B cell (primary cell): Measurements from ENCODE around the gene CLK1. TPM values are rescaled to one million over a fixed set of nuclear protein-coding genes. Genes with fewer than 3 reads are reported as not detected.

Experiments used
- ATAC-seq: fragments of 200-7000 bp; cut with Tn5 transposase; one replicate; pipeline ENCODE4 v1.10.0; 2021; ENCODE audit warnings: low read depth, mild to moderate bottlenecking, moderate number of reproducible peaks, moderate library complexity
- CTCF ChIA-PET: fragments of 350-600 bp; sonication (Branson Sonifier 250); formaldehyde crosslinking; loops from one replicate; lab custom pipeline; 2021; ENCODE audit warnings: antibody characterized with exemption, inconsistent platforms; lab: Charles Lee
- POLR2A ChIA-PET: fragments of 350-600 bp; sonication (Branson Sonifier 250); formaldehyde crosslinking; loops from one replicate; lab custom pipeline; 2021; ENCODE audit warnings: antibody characterized with exemption; lab: Charles Lee
- DNase-seq: peaks from one replicate; pipeline ENCODE4 v3.0.0; 2013
- H2AFZ ChIP-seq: 2 replicates; pipeline ENCODE4 v1.6.1; 2012; ENCODE audit warnings: mild to moderate bottlenecking, low read depth, low read length; ENCODE audit not compliant: insufficient read depth, poor library complexity, severe bottlenecking
- H3K27ac ChIP-seq, 2 donors: 1 replicate in 1 of 2; 2 replicates in 1 of 2; pipeline ENCODE4 v1.5.1; 2012 to 2013; ENCODE audit warnings: low read length in 2 of 2, mild to moderate bottlenecking in 2 of 2, moderate library complexity in 1 of 2
- H3K27me3 ChIP-seq, 4 experiments: fragments of 200-600 bp in 1 of 4; sonication (generic) in 1 of 4; replicated peaks in 1 of 4; 1 replicate in 2 of 4; 2 replicates in 2 of 4; pipeline versions ENCODE4 v1.6.1 to v1.7.0; 2013 to 2016; ENCODE audit warnings: low read length in 3 of 4, mild to moderate bottlenecking in 2 of 4, mixed read lengths in 1 of 4, moderate library complexity in 1 of 4; ENCODE audit not compliant: insufficient read depth in 4 of 4, control insufficient read depth in 3 of 4; ENCODE audit errors: control extremely low read depth in 1 of 4
- H3K36me3 ChIP-seq, 2 experiments: replicated peaks in 1 of 2; 1 replicate in 1 of 2; 2 replicates in 1 of 2; pipeline versions ENCODE4 v1.6.1 to v1.7.1; 2013; ENCODE audit warnings: low read length in 1 of 2; ENCODE audit not compliant: insufficient read depth in 2 of 2, control insufficient read depth in 1 of 2; ENCODE audit errors: control extremely low read depth in 1 of 2, extremely low read depth in 1 of 2
- H3K4me1 ChIP-seq, 2 donors: fragments of 200-600 bp in 1 of 2; sonication (generic) in 1 of 2; 1 replicate in 1 of 2; 2 replicates in 1 of 2; pipeline versions ENCODE4 v1.5.1 to v1.6.1; 2013 to 2017; ENCODE audit warnings: low read length in 2 of 2; ENCODE audit not compliant: control insufficient read depth in 2 of 2, insufficient read depth in 2 of 2
- H3K4me2 ChIP-seq: replicated peaks from 2 replicates; pipeline ENCODE3; 2012; ENCODE audit warnings: mild to moderate bottlenecking, low read depth, low read length; ENCODE audit not compliant: poor library complexity, severe bottlenecking
- H3K4me3 ChIP-seq, 5 experiments: fragments of 200-600 bp in 1 of 5; sonication (generic) in 1 of 5; 1 replicate in 3 of 5; 2 replicates in 2 of 5; pipeline versions ENCODE4 v1.5.1 to v1.7.0; 2011 to 2016; ENCODE audit warnings: low read length in 4 of 5, mild to moderate bottlenecking in 4 of 5, low read depth in 2 of 5, control low read depth in 1 of 5, moderate library complexity in 1 of 5; ENCODE audit not compliant: insufficient read depth in 1 of 5; ENCODE audit errors: control extremely low read depth in 1 of 5, extremely low read depth in 1 of 5
- H3K79me2 ChIP-seq: fragments of 200-600 bp; sonication (generic); one replicate; pipeline ENCODE4 v1.6.0; 2016; ENCODE audit warnings: low read length; ENCODE audit not compliant: control insufficient read depth, insufficient read depth
- H3K9ac ChIP-seq: fragments of 200-600 bp; sonication (generic); 2 replicates; pipeline ENCODE4 v1.6.1; 2017; ENCODE audit warnings: mild to moderate bottlenecking, low read length, moderate library complexity
- H3K9me3 ChIP-seq, 3 donors: one replicate each; pipeline versions ENCODE4 v1.6.1 to v1.7.1; 2013; ENCODE audit warnings: low read length in 2 of 3; ENCODE audit not compliant: control insufficient read depth in 2 of 3, insufficient read depth in 1 of 3; ENCODE audit errors: control extremely low read depth in 1 of 3
- H4K20me1 ChIP-seq: 2 replicates; pipeline ENCODE4 v1.6.0; 2012; ENCODE audit warnings: mild to moderate bottlenecking, low read length; ENCODE audit not compliant: insufficient read depth, control insufficient read depth, poor library complexity, severe bottlenecking
- H3K27ac Mint-ChIP-seq: one replicate; pipeline ENCODE4 v1.8.0; 2021; ENCODE audit warnings: mixed read lengths
- H3K27me3 Mint-ChIP-seq: one replicate; pipeline ENCODE4 v1.8.0; 2021; ENCODE audit warnings: mixed read lengths
- H3K4me1 Mint-ChIP-seq: one replicate; pipeline ENCODE4 v1.8.0; 2021; ENCODE audit warnings: mixed read lengths
- H3K4me3 Mint-ChIP-seq: one replicate; pipeline ENCODE4 v1.8.0; 2021; ENCODE audit warnings: mixed read lengths
- H3K9me3 Mint-ChIP-seq: one replicate; pipeline ENCODE4 v1.8.0; 2022; ENCODE audit warnings: mixed read lengths; ENCODE audit not compliant: insufficient read depth
- EZH2 ChIP-seq: IDR thresholded peaks from 2 replicates; pipeline ENCODE4 v1.6.1; 2012; ENCODE audit warnings: borderline replicate concordance, low read depth, mild to moderate bottlenecking, moderate library complexity, low read length; ENCODE audit not compliant: insufficient read depth, poor library complexity, severe bottlenecking
- WGBS: methylation state at CpG from one replicate; pipeline ENCODE4 v1.1.5; 2013; ENCODE audit warnings: missing lambda C conversion rate; ENCODE audit not compliant: insufficient coverage; 5-methylcytosine and 5-hydroxymethylcytosine counted together
- intact Hi-C: fragments of 100-400 bp; cut with micrococcal nuclease; formaldehyde crosslinking; loops from one replicate; pipeline ENCODE4 v1.10.0; 2022
- polyA plus RNA-seq: library from polyadenylated mRNA; depleted of rRNA; stranded (reverse); fragments of >200 nt; gene quantifications from 2 replicates; pipeline ENCODE4 v1.2.3, GENCODE V29; 2012
- total RNA-seq, 2 donors: library from RNA; stranded (reverse); fragments of 120-200 nt in 1 of 2; gene quantifications; 1 replicate in 1 of 2; 2 replicates in 1 of 2; pipeline versions ENCODE4 v1.2.3 to v1.2.4, GENCODE V29; 2013 to 2022
- TF ChIP-seq, protein P1 (sequence below): fragments of 200-600 bp; IDR thresholded peaks from one replicate; pipeline ENCODE4 v1.8.0; 2022; ENCODE audit warnings: antibody characterized with exemption, mild to moderate bottlenecking

Gene CLK1
- total and polyA plus RNA-seq, 2 donors (not counting 1 experiment from before 2014, with no cell fraction given), result 396 to 579 TPM

DNA sequence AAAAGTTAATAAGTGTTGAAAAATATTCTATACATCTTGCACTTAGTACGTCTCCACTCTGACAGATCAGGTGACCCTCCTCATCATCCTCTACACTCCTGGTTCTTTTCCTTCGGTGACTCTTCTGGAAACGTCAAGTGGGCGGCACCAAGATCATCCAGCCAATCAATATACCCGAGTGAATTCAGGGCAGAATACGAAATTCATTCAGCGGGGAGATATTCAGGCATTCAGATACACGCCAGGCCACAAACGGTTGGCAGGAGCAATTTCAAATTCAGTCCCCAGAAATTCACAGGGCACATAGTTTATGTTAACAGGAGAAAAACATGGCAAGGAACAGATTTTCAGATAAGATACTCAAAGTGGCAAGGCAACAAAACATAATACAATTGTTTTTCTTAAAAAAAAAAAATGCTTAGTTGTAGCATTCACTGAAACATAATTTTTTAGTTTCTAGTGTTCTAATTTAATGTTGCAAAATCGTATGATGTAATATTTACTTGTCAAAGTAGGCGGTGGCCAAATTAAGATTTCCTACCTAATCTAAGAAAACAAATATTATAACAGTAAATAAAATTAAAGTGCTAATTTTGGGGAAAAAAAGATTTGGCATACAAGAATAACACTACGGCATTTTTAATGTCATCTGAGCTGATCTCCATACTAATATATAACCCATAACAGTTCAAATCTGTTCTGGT, 4.2 kb downstream of the CLK1 start:
- Histone ChIP-seq H3K9ac (peak overlapping the region; percentile 100), H3K36me3 (peaks cover 21 to 68% of the 10 kb centered on the region in 2 experiments)
- POLR2A ChIA-PET, result interaction anchor here (0.6 kb wide), 1 partner anchor 11 kb away, joined by 3 read pairs; no protein-coding TSS in a partner anchor

More for the DNA sequence above, 4.2 kb downstream of the CLK1 start:
- Histone ChIP-seq H3K27me3 (no peaks in the 10 kb centered on the region), H3K9me3 (no peaks in the 10 kb centered on the region), H2AFZ (no peak overlapping the region), H3K79me2 (peaks cover 92% of the 10 kb centered on the region), H3K4me1 (peaks cover 31 to 42% of the 10 kb centered on the region in 2 donors), H4K20me1 (peaks cover 81% of the 10 kb centered on the region), H3K4me2 (peak overlapping the region; percentile 74), H3K4me3 (peak overlapping the region in 1 of 5 experiments; percentile 93), H3K27ac (peak overlapping the region in 1 of 2 donors; percentile 4)
- ATAC-seq (no peak), DNase-seq (peak; percentile 13)
- Mint-ChIP-seq H3K27ac (peak overlapping the region; percentile 44), H3K4me3 (peak overlapping the region; percentile 62), H3K9me3 (no peaks in the 10 kb centered on the region), H3K4me1 (peaks cover 51% of the 10 kb centered on the region), H3K27me3 (no peaks in the 10 kb centered on the region)
- intact Hi-C loops, result loop anchor here (10.0 kb wide), 2 partner anchors 335 to 1405 kb away; partner anchors contain the start of genes NOP58 and SGO2
- CTCF ChIA-PET, result interaction anchor here (1.0 kb wide), 2 partner anchors 10 to 372 kb away, joined by 3 read pairs; no protein-coding TSS in a partner anchor
- no peak for TF ChIP-seq EZH2
- TF ChIP-seq, protein P1, sequence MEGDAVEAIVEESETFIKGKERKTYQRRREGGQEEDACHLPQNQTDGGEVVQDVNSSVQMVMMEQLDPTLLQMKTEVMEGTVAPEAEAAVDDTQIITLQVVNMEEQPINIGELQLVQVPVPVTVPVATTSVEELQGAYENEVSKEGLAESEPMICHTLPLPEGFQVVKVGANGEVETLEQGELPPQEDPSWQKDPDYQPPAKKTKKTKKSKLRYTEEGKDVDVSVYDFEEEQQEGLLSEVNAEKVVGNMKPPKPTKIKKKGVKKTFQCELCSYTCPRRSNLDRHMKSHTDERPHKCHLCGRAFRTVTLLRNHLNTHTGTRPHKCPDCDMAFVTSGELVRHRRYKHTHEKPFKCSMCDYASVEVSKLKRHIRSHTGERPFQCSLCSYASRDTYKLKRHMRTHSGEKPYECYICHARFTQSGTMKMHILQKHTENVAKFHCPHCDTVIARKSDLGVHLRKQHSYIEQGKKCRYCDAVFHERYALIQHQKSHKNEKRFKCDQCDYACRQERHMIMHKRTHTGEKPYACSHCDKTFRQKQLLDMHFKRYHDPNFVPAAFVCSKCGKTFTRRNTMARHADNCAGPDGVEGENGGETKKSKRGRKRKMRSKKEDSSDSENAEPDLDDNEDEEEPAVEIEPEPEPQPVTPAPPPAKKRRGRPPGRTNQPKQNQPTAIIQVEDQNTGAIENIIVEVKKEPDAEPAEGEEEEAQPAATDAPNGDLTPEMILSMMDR, result no peak
- 73% methylated on average over 2 of the region's 12 CpGs for WGBS
